Trophoblast cell (in vitro differentiated cells and primary cell): Measurements from ENCODE around the gene C9orf72.

Source experiments
- DNase-seq, 2 donors: peaks; one replicate each; pipeline ENCODE4 v3.0.0-alpha.2; 2016
- H2AFZ ChIP-seq: 2 replicates; pipeline ENCODE4 v1.6.1; 2013; ENCODE audit warnings: low read length, moderate library complexity, mild to moderate bottlenecking; ENCODE audit not compliant: insufficient read depth, poor library complexity
- H2AK5ac ChIP-seq: 2 replicates; pipeline ENCODE4 v1.6.1; 2013; ENCODE audit warnings: mild to moderate bottlenecking, low read length
- H2BK120ac ChIP-seq: 2 replicates; pipeline ENCODE4 v1.6.1; 2013; ENCODE audit warnings: low read length, mild to moderate bottlenecking, moderate library complexity; ENCODE audit not compliant: insufficient read depth, poor library complexity
- H2BK12ac ChIP-seq: 2 replicates; pipeline ENCODE4 v1.6.1; 2013; ENCODE audit warnings: mild to moderate bottlenecking, low read length, moderate library complexity
- H2BK5ac ChIP-seq: 2 replicates; pipeline ENCODE4 v1.6.1; 2013; ENCODE audit warnings: low read length, low read depth, moderate library complexity, mild to moderate bottlenecking; ENCODE audit not compliant: poor library complexity
- H3K14ac ChIP-seq: 2 replicates; pipeline ENCODE4 v1.6.1; 2013; ENCODE audit warnings: mild to moderate bottlenecking, low read length
- H3K18ac ChIP-seq: 2 replicates; pipeline ENCODE4 v1.6.1; 2013; ENCODE audit warnings: mild to moderate bottlenecking, low read length
- H3K23ac ChIP-seq: 2 replicates; pipeline ENCODE4 v1.6.1; 2013; ENCODE audit warnings: low read length
- H3K27ac ChIP-seq: 2 replicates; pipeline ENCODE4 v1.5.1; 2013; ENCODE audit warnings: low read depth, mild to moderate bottlenecking, inconsistent platforms, low read length, moderate library complexity
- H3K27me3 ChIP-seq: 2 replicates; pipeline ENCODE4 v1.6.1; 2013; ENCODE audit warnings: inconsistent platforms, mild to moderate bottlenecking, low read length, moderate library complexity; ENCODE audit not compliant: insufficient read depth
- H3K36me3 ChIP-seq, 2 experiments: 1 replicate in 1 of 2; 2 replicates in 1 of 2; pipeline ENCODE4 v1.6.1; 2013; ENCODE audit warnings: low read length in 2 of 2, mild to moderate bottlenecking in 2 of 2, moderate library complexity in 1 of 2; ENCODE audit not compliant: insufficient read depth in 2 of 2, control insufficient read depth in 1 of 2
- H3K4ac ChIP-seq: 2 replicates; pipeline ENCODE4 v1.6.1; 2013; ENCODE audit warnings: low read depth, mild to moderate bottlenecking, low read length, moderate library complexity
- H3K4me1 ChIP-seq, 2 experiments: 1 replicate in 1 of 2; 2 replicates in 1 of 2; pipeline ENCODE4 v1.6.1; 2013; ENCODE audit warnings: low read length in 2 of 2, mild to moderate bottlenecking in 2 of 2, moderate library complexity in 1 of 2; ENCODE audit not compliant: insufficient read depth in 2 of 2, control insufficient read depth in 1 of 2
- H3K4me2 ChIP-seq: 2 replicates; pipeline ENCODE4 v1.6.1; 2013; ENCODE audit warnings: inconsistent platforms, mild to moderate bottlenecking, low read length, moderate library complexity
- H3K4me3 ChIP-seq: 2 replicates; pipeline ENCODE4 v1.5.1; 2013; ENCODE audit warnings: mild to moderate bottlenecking, low read depth, low read length, inconsistent platforms
- H3K79me1 ChIP-seq: one replicate; pipeline ENCODE4 v1.6.1; 2013; ENCODE audit warnings: low read length
- H3K79me2 ChIP-seq: 2 replicates; pipeline ENCODE4 v1.6.1; 2013; ENCODE audit warnings: low read length, mild to moderate bottlenecking; ENCODE audit not compliant: control insufficient read depth, insufficient read depth, poor library complexity
- H3K9ac ChIP-seq: 2 replicates; pipeline ENCODE4 v1.6.1; 2013; ENCODE audit warnings: mild to moderate bottlenecking, low read length
- H3K9me3 ChIP-seq: 2 replicates; pipeline ENCODE4 v1.6.1; 2013; ENCODE audit warnings: low read depth, mild to moderate bottlenecking, control low read depth, inconsistent platforms, low read length; ENCODE audit not compliant: insufficient read depth
- H4K12ac ChIP-seq: 2 replicates; pipeline ENCODE4 v1.6.1; 2013; ENCODE audit warnings: low read depth, mild to moderate bottlenecking, low read length, moderate library complexity
- H4K8ac ChIP-seq: 2 replicates; pipeline ENCODE4 v1.6.1; 2013; ENCODE audit warnings: low read depth, mild to moderate bottlenecking, low read length, moderate library complexity
- H4K91ac ChIP-seq: one replicate; pipeline ENCODE4 v1.6.1; 2013; ENCODE audit warnings: low read depth, mild to moderate bottlenecking, low read length, moderate library complexity
- WGBS: extraction: QIAGEN DNeasy Blood & Tissue Kit; methylation state at CpG from one replicate; pipeline ENCODE4 v1.1.7; 2013; ENCODE audit warnings: missing lambda C conversion rate; ENCODE audit not compliant: insufficient read length, insufficient coverage; ENCODE audit errors: extremely low coverage; 5-methylcytosine and 5-hydroxymethylcytosine counted together

The C9orf72 gene

GRCh38 chr9:27529316-27530278, 43.7 kb downstream of the C9orf72 start, which contains the start of gene MOB3B:
Gene MOB3B (minus strand): TSS chr9:27529814. CDS start chr9:27455550, 74,264 bp downstream.
- Histone ChIP-seq H3K18ac (peak within 1 kb of the TSS; percentile 94), H3K79me2 (peaks cover 9% of the 10 kb centered on the region), H3K9ac (peak within 1 kb of the TSS; percentile 87), H3K36me3 (no peaks in the 10 kb centered on the region), H4K8ac (peak within 1 kb of the TSS; percentile 66), H3K23ac (no peak within 1 kb of the TSS), H2BK12ac (peak within 1 kb of the TSS; percentile 82), H3K79me1 (peaks cover 20% of the 10 kb centered on the region), H3K4me2 (peak within 1 kb of the TSS; percentile 98), H3K14ac (peak within 1 kb of the TSS; percentile 92), H3K4ac (peak within 1 kb of the TSS; percentile 91), H2AK5ac (peak within 1 kb of the TSS; percentile 70), H4K91ac (peak within 1 kb of the TSS; percentile 90), H2BK120ac (peak within 1 kb of the TSS; percentile 95), H3K27me3 (no peaks in the 10 kb centered on the region), H2AFZ (peak within 1 kb of the TSS; percentile 35), H3K4me3 (peak within 1 kb of the TSS; percentile 91), H4K12ac (peak within 1 kb of the TSS; percentile 92), H3K4me1 (peaks cover 2 to 12% of the 10 kb centered on the region in 2 experiments), H2BK5ac (peak within 1 kb of the TSS; percentile 80), H3K9me3 (no peaks in the 10 kb centered on the region), H3K27ac (peak within 1 kb of the TSS; percentile 89)
- peak; percentile 53 to 91 for DNase-seq
- WGBS: no CpG with 5 or more reads among the region's 74 CpGs

- H3K14ac ChIP-seq: peak overlapping the region; percentile 92
- H3K9me3 ChIP-seq: no peaks in the 10 kb centered on the region
- H3K4me2 ChIP-seq: peak overlapping the region; percentile 98
- peak overlapping the region; percentile 92 for H4K12ac ChIP-seq
- H4K8ac ChIP-seq: peak overlapping the region; percentile 52
- H2AK5ac ChIP-seq: peak overlapping the region; percentile 70
- peak overlapping the region; percentile 82 for H2BK12ac ChIP-seq
- H3K79me1 ChIP-seq: peaks cover 20% of the 10 kb centered on the region
- H2AFZ ChIP-seq: peak overlapping the region; percentile 35
- H3K9ac ChIP-seq: peak overlapping the region; percentile 87
- peak overlapping the region; percentile 89 for H3K27ac ChIP-seq
- peak overlapping the region; percentile 95 for H2BK120ac ChIP-seq
- H3K23ac ChIP-seq: no peak overlapping the region
- peak; percentile 84 to 85 for DNase-seq
- peak overlapping the region; percentile 94 for H3K18ac ChIP-seq
- no CpG with 5 or more reads among the region's 25 CpGs for WGBS
- H3K4ac ChIP-seq: peak overlapping the region; percentile 91
- peaks cover 2 to 12% of the 10 kb centered on the region in 2 experiments for H3K4me1 ChIP-seq
- no peaks in the 10 kb centered on the region for H3K36me3 ChIP-seq
- H3K79me2 ChIP-seq: peaks cover 9% of the 10 kb centered on the region
- peak overlapping the region; percentile 80 for H2BK5ac ChIP-seq
- H3K27me3 ChIP-seq: no peaks in the 10 kb centered on the region
- peak overlapping the region; percentile 90 for H4K91ac ChIP-seq
- peak overlapping the region; percentile 91 for H3K4me3 ChIP-seq
Observed at GRCh38 chr9:27528886-27529315, 44.4 kb downstream of the C9orf72 start.

- peak overlapping the region; percentile 46 for H2AFZ ChIP-seq
- H4K8ac ChIP-seq: peak overlapping the region; percentile 52
- H3K4me2 ChIP-seq: peak overlapping the region; percentile 98
- H2BK120ac ChIP-seq: peak overlapping the region; percentile 95
- H4K12ac ChIP-seq: peak overlapping the region; percentile 92
- peaks cover 2 to 12% of the 10 kb centered on the region in 2 experiments for H3K4me1 ChIP-seq
- peaks cover 20% of the 10 kb centered on the region for H3K79me1 ChIP-seq
- peak overlapping the region; percentile 94 for H3K18ac ChIP-seq
- DNase-seq: peak; percentile 89 to 94
- no peaks in the 10 kb centered on the region for H3K36me3 ChIP-seq
- peak overlapping the region; percentile 90 for H4K91ac ChIP-seq
- H3K14ac ChIP-seq: peak overlapping the region; percentile 92
- no CpG with 5 or more reads among the region's 44 CpGs for WGBS
- no peaks in the 10 kb centered on the region for H3K27me3 ChIP-seq
- peak overlapping the region; percentile 87 for H3K9ac ChIP-seq
- no peaks in the 10 kb centered on the region for H3K9me3 ChIP-seq
- H2BK5ac ChIP-seq: peak overlapping the region; percentile 80
- peaks cover 9% of the 10 kb centered on the region for H3K79me2 ChIP-seq
- H3K27ac ChIP-seq: peak overlapping the region; percentile 89
- peak overlapping the region; percentile 91 for H3K4me3 ChIP-seq
- H2BK12ac ChIP-seq: peak overlapping the region; percentile 82
- H2AK5ac ChIP-seq: no peak overlapping the region
- peak overlapping the region; percentile 91 for H3K4ac ChIP-seq
- H3K23ac ChIP-seq: no peak overlapping the region
Observed at GRCh38 chr9:27528076-27528885, 45.0 kb downstream of the C9orf72 start.

- Histone ChIP-seq H3K14ac (no peak overlapping the region), H3K36me3 (no peaks in the 10 kb centered on the region), H3K4ac (peak overlapping the region; percentile 47), H2BK5ac (peak overlapping the region; percentile 11), H2AK5ac (no peak overlapping the region), H3K79me1 (peaks cover 20% of the 10 kb centered on the region), H4K8ac (peak overlapping the region; percentile 25), H2BK120ac (no peak overlapping the region), H3K27me3 (no peaks in the 10 kb centered on the region), H3K4me1 (peaks cover 2 to 12% of the 10 kb centered on the region in 2 experiments), H3K9ac (no peak overlapping the region), H4K91ac (no peak overlapping the region), H2AFZ (no peak overlapping the region), H2BK12ac (no peak overlapping the region), H3K4me3 (peak overlapping the region; percentile 69), H3K23ac (no peak overlapping the region), H3K9me3 (no peaks in the 10 kb centered on the region), H3K18ac (peak overlapping the region; percentile 4), H3K79me2 (peaks cover 9% of the 10 kb centered on the region), H3K4me2 (peak overlapping the region; percentile 98), H4K12ac (no peak overlapping the region), H3K27ac (peak overlapping the region; percentile 89)
- DNase-seq: no peak
- no CpG with 5 or more reads among the region's 8 CpGs for WGBS
Observed at GRCh38 chr9:27527702-27528075, 45.6 kb downstream of the C9orf72 start.
